ENCODE measurements around the gene TYMP.

Gene TYMP

GRCh38 chr22:50529897-50530579 lies at the start of gene TYMP:
TYMP (minus strand) TSS chr22:50530012; CDS start chr22:50529709, 303 bp downstream.
- no peak for DNase-seq (ENCODE audit: low read depth)

- no peak for DNase-seq (ENCODE audit: low read depth)
These were observed 49.0 kb upstream of the TYMP start for GRCh38 chr22:50578776-50579310.

- no peak for DNase-seq (ENCODE audit: low read depth)
These were observed 48.4 kb upstream of the TYMP start, which contains the start of gene CPT1B for GRCh38 chr22:50577987-50578775. CPT1B (minus strand) TSS chr22:50578427; CDS start chr22:50577915, 512 bp downstream.

- no peak for DNase-seq (ENCODE audit: low read depth)
These were observed 47.8 kb upstream of the TYMP start for GRCh38 chr22:50577697-50577986.

- DNase-seq (ENCODE audit: low read depth), result no peak
These were observed 47.2 kb upstream of the TYMP start for GRCh38 chr22:50576806-50577696.

GRCh38 chr22:50576070-50576469 lies 46.3 kb upstream of the TYMP start:
- DNase-seq (ENCODE audit: low read depth), result no peak

GRCh38 chr22:50575426-50575941 lies 45.7 kb upstream of the TYMP start:
- DNase-seq (ENCODE audit: low read depth), result no peak

GRCh38 chr22:50574383-50574755 lies 44.6 kb upstream of the TYMP start:
- no peak for DNase-seq (ENCODE audit: low read depth)

GRCh38 chr22:50573491-50574382 lies 43.9 kb upstream of the TYMP start:
- no peak for DNase-seq (ENCODE audit: low read depth)

- DNase-seq (ENCODE audit: low read depth), result no peak
These were observed 43.2 kb upstream of the TYMP start for GRCh38 chr22:50572965-50573364.

- no peak for DNase-seq (ENCODE audit: low read depth)
These were observed 41.7 kb upstream of the TYMP start for GRCh38 chr22:50571264-50572175.

GRCh38 chr22:50570861-50571260 lies 41.0 kb upstream of the TYMP start:
- no peak for DNase-seq (ENCODE audit: low read depth)

- DNase-seq (ENCODE audit: low read depth), result no peak
These were observed 40.2 kb upstream of the TYMP start for GRCh38 chr22:50569896-50570535.

- no peak for DNase-seq (ENCODE audit: low read depth)
These were observed 39.2 kb upstream of the TYMP start for GRCh38 chr22:50569041-50569459.

GRCh38 chr22:50568626-50569025 lies 38.8 kb upstream of the TYMP start:
- DNase-seq (ENCODE audit: low read depth), result no peak

GRCh38 chr22:50567721-50568252 lies 38.0 kb upstream of the TYMP start:
- DNase-seq (ENCODE audit: low read depth), result no peak

GRCh38 chr22:50564289-50564688 lies 34.5 kb upstream of the TYMP start:
- no peak for DNase-seq (ENCODE audit: low read depth)

GRCh38 chr22:50563413-50564160 lies 33.8 kb upstream of the TYMP start:
- no peak for DNase-seq (ENCODE audit: low read depth)

Measured in HS-27A (cell line).